ENCODE measurements around the gene CCDC73. TPM values are rescaled to one million over a fixed set of nuclear protein-coding genes. Genes with fewer than 3 reads are reported as not detected.

Gene CCDC73
- total RNA-seq, 4 donors from 2014 or later: 0.15 to 0.27 TPM; not detected in 2

- 91 to 94% methylated on average over 11 of the region's 11 CpGs for WGBS, 2 donors
- Histone ChIP-seq H3K36me3 (no peaks in the 10 kb centered on the region), H3K27me3 (no peaks in the 10 kb centered on the region), H3K4me1 (peaks cover 9 to 15% of the 10 kb centered on the region in 2 donors), H3K9me3 (no peaks in the 10 kb centered on the region), H3K27ac (no peak overlapping the region), H3K4me3 (replicated peaks in 1 of 3) (no peak overlapping the region)
- TF ChIP-seq POLR2A (IDR thresholded peaks at IDR 0.05): no peak
- TF ChIP-seq CTCF (IDR thresholded peaks at IDR 0.05): no peak
- intact Hi-C loops (cut with DNase I): no loop called here
- no peak for DNase-seq
These were observed 232.6 kb downstream of the CCDC73 start for GRCh38 chr11:32561835-32562234.

- Histone ChIP-seq H3K27ac (no peak overlapping the region), H3K9me3 (no peaks in the 10 kb centered on the region), H3K36me3 (no peaks in the 10 kb centered on the region), H3K27me3 (no peaks in the 10 kb centered on the region), H3K4me1 (peaks cover 3% of the 10 kb centered on the region in 2 donors), H3K4me3 (replicated peaks in 1 of 3) (no peak overlapping the region)
- WGBS, 2 donors: 91 to 92% methylated on average over 7 of the region's 7 CpGs
- no peak for DNase-seq
- intact Hi-C loops (cut with DNase I): no loop called here
- TF ChIP-seq POLR2A (IDR thresholded peaks at IDR 0.05) (no peak), CTCF (IDR thresholded peaks at IDR 0.05) (no peak)
These were observed 238.6 kb downstream of the CCDC73 start for GRCh38 chr11:32555895-32556294.

- no peaks in the 10 kb centered on the region for H3K27me3 ChIP-seq
- H3K4me3 ChIP-seq (replicated peaks in 1 of 3): no peak overlapping the region
- H3K27ac ChIP-seq: no peak overlapping the region
- intact Hi-C loops (cut with DNase I): no loop called here
- TF ChIP-seq CTCF (IDR thresholded peaks at IDR 0.05) (no peak), POLR2A (IDR thresholded peaks at IDR 0.05) (no peak)
- WGBS, 2 donors: 53 to 57% methylated on average over 4 of the region's 4 CpGs
- peaks cover 3% of the 10 kb centered on the region in 2 donors for H3K4me1 ChIP-seq
- no peaks in the 10 kb centered on the region for H3K9me3 ChIP-seq
- H3K36me3 ChIP-seq: no peaks in the 10 kb centered on the region
- DNase-seq: no peak
These were observed 239.4 kb downstream of the CCDC73 start for GRCh38 chr11:32555091-32555490.

Other genes with a start within 250 kb of the CCDC73 start
- 100 to 1,000 TPM; 251 to 403 (median 308) TPM for gene EIF3M, start 210.8 kb downstream of the CCDC73 start, total RNA-seq
- 10 to 100 TPM; 13.4 to 20.8 (median 17.7) TPM for gene PRRG4, start 35.3 kb upstream of the CCDC73 start, total RNA-seq
- 10 to 100 TPM; 35.5 to 59.9 (median 42.6) TPM for gene QSER1, start 98.1 kb upstream of the CCDC73 start, total RNA-seq
- 1 to 10 TPM in 2 of 4 donors, under 1 TPM in 1, not detected in 1; 0.63 to 2.6 (median 1.6) TPM for gene DEPDC7, start 221.2 kb upstream of the CCDC73 start, total RNA-seq
- 10 to 100 TPM; 11.9 to 19.5 (median 17.2) TPM for gene TCP11L1, start 244.9 kb upstream of the CCDC73 start, total RNA-seq

Data from thyroid gland (tissue), 4 donors.